Left ventricle myocardium superior (tissue), 1 donor: ENCODE results near the gene TBX10. TPM values are rescaled to one million over a fixed set of nuclear protein-coding genes. Genes with fewer than 3 reads are reported as not detected.
"Not testable (repeated sequence)": the region's sequence is repeated elsewhere in the genome, so short reads cannot be mapped to it uniquely, and the experiment has no call there.

Source experiments
- ATAC-seq: fragments of 200-7000 bp; cut with Tn5 transposase; one replicate; pipeline ENCODE4 v1.9.1; 2020; ENCODE audit warnings: mild to moderate bottlenecking, moderate library complexity
- DNase-seq: peaks from one replicate; pipeline ENCODE4 v3.0.0-alpha.2; 2020
- intact Hi-C: fragments of 100-400 bp; cut with micrococcal nuclease; formaldehyde crosslinking; loops from one replicate; pipeline ENCODE4 v1.11.0; 2022
- total RNA-seq: library from RNA; stranded (reverse); fragmentation: NEBNext Ultra II Directional; extraction: Animal tissue kit (Norgen Biotek cat#: 25700); gene quantifications from one replicate; pipeline ENCODE4 v1.2.1, GENCODE V29; 2021
- donor health status: DM: no; HTN: yes; CAD: no; lungs with severe emphysema.

Gene TBX10
- total RNA-seq, 1 donor from 2014 or later, result 0.37 TPM

DNA sequence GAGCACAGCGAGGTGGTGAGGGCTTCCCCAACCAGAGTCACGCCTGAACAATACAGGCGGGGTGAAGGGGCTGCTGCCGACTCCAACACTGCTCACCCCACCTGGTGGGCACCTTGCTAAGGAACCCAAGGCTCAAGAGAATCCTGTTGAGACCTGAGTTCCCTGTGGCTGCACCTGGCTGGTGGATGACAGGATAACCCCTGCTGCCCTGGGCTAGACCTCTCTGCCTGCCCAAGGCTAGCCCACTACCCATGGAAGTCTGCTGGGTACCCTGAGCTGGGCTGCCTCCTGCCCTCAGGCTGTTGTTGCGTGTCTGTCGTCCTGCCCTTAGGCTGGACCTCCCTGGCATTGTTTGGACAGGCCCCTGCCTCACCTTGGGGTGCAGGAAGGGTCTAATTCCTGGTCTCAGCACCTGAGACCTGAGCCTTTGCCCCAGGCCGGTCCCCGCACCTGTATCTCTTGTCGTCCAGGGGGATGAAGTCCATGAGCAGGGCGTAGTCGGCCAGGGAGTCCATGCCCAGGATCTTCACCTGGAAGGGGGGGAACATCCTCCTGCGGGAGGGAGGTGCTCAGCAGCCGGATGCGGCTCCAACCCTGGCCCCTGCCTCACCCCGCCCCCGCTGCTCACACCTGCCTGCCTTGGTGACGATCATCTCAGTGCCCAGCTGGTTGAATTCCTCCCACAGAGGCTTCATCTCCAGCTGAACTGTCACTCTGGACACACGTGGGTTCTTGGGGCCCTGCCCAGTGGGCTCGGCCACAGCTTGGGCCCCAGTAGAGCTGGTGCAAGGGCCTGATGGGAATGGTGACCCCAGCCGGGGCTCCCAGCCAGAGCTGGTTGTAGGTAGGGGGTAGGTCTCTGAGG lies 5.0 kb downstream of the TBX10 start:
- no peak for DNase-seq
- ATAC-seq, result no peak
- intact Hi-C loops, result no loop called here

DNA sequence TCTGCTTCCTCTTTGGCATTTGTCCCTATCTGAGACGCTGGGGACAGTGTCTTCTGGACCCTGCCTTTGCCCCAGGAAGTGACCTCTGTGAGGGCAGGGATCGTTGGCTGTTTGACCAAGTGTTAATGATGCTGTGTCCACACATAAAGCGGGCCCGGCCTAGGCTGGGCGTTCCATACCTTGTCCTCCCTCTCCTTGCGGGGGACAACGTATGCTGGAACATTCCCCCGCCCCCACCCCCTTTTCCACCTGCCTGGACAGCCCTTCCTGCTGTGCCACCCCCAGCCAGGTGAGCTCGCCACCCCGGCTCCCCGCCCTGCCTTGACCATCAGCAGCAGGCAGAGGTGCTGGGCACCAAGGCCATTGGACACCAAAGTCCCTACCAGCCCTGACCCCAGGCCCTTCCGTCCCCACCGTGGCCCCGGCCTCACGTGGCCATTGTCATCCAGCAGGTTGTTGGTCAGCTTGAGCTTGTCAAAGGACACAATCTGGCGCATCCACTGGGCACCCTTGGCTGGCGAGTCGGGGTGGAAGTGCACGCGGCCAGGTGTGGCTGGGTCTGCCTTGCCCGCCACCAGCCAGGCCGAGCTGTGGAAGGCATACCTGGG lies 5.7 kb downstream of the TBX10 start:
- ATAC-seq (no peak), DNase-seq (peak; percentile 19)
- intact Hi-C loops, result no loop called here

DNA sequence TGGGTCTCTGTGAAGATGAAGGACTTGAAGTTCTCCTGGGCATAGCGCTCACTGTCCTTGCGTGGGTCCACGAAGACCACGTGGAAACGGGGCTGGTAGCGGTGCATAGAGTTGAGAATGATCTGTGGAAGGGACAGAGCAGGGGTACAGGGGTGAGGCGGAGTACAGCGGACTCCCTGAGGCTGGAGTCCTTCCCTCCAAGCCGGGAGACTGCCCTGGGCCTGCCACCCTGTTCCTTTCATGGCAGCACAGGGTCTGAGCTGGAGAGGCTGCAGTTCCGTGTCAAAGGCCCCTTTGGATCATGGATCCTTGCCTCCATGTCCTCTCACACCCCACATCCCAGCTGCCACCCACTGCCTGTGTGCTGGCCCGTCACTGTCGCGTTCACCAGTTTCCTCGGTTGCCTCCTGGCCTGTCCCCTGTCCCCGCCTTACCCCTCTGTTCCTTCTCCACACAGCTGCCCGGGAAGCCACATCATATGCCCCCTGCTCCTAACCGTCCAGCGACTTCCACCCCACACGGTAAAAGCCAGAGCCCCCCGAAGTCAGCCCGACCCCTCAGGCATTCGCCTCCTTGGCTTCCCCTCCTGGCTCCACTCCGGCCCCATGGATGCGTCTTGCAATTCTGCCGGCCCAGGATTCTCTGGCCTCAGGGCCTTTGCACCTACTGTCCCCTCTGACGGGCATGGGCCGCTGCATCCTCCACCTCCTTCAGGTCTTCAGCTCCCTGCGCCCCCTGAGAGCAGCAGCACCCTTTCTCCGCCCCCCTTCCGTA lies 6.4 kb downstream of the TBX10 start:
- ATAC-seq (no peak), DNase-seq (no peak)
- intact Hi-C loops, result no loop called here

DNA sequence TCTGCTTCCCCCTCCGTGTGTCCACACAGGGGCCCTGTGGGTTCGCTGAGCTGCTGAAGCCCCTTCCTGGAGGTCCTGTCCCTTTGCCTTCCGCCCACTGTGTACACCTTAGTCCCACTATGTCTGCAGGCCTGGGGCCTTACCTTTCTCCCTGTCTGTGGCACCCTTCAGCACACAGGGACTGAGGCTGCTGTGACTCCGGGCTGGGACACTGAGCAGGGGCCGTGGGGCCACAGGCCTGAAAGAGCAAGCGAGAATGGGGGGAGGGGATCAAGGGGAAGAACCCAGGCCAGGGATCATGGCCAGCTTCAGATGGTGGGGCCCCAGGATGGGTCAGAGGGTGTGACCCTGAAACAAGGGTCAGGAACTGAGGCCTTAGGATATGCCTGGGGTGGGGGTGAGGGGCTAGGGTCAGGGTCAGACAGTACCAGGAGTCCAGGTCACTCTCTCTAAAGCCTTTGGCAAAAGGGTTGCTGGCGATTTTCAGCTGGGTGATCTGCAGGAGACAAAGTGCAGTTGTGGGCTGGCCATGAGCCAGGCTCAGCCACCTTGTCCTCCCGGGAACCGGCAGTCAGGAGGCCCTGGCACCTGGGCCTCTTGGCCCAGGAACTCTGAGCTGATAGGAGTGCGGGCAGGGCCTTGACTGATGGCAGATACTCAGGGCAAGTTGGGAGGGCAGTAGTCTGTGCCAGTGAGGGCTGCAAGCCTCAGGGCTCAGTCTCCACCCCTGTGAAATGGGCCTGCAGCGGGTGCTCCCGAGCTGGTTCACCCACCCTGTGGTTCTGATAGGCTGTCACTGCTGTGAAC lies 7.2 kb downstream of the TBX10 start:
- DNase-seq (peak; percentile 89), ATAC-seq (peak; percentile 14)
- intact Hi-C loops, result no loop called here

DNA sequence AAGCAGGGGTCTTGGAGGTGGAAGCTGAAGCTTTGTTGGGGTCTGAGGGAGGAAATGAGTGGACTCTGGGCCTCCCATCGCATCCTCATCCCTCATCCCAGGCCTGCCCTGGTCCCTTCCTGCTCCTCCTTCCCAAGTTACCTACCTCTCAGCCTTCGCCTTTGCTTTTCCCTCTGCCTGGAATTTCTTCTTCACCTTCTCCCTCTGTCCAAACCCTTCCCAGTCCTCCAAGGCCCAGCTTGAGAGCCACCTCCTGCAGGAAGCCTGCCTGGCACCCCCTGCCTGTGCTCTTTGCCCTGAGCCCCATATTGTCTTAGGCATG lies 7.7 kb downstream of the TBX10 start:
- ATAC-seq, result no peak
- intact Hi-C loops, result no loop called here
- no peak for DNase-seq

DNA sequence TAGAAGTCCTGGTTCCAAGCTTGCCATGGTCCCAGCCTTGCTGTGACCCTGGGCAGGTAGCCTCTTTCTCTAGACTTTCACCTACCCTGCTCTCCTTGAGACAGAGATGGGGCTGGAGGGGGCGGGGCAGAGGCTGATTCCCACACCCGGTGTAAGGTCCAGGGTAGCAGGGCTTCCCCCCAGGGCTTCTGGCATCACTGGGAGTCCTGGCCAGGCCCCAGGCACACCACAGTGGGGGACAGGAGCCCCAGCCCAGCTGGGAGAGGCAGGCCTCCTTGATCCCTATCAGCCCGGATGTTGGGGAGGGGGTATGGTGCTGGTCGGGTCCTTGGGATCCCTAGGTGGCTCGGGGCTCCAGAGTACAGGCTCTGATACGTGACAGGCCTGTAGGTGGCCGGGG lies 8.2 kb downstream of the TBX10 start:
- no peak for DNase-seq
- intact Hi-C loops, result no loop called here
- no peak for ATAC-seq

DNA sequence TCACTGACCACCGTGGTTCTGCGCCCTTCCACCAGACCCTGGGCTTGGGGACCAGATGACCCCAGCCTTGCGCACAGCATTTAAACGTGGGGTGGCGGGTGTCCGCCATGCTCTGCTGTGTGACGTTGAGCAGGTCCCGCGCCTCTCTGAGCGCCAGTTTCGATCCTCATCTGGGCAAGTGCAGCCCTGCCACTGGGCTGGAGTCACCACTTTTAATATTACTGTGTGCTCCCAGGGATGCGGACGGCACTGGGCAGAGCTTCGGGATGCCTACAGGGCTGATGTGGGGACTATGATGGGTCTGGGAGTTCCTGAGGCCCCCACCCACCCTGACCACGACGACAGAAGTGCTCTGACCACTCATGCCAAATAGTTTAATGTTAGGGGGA lies 8.6 kb downstream of the TBX10 start:
- intact Hi-C loops, result no loop called here
- DNase-seq, result peak; percentile 53
- ATAC-seq, result no peak

DNA sequence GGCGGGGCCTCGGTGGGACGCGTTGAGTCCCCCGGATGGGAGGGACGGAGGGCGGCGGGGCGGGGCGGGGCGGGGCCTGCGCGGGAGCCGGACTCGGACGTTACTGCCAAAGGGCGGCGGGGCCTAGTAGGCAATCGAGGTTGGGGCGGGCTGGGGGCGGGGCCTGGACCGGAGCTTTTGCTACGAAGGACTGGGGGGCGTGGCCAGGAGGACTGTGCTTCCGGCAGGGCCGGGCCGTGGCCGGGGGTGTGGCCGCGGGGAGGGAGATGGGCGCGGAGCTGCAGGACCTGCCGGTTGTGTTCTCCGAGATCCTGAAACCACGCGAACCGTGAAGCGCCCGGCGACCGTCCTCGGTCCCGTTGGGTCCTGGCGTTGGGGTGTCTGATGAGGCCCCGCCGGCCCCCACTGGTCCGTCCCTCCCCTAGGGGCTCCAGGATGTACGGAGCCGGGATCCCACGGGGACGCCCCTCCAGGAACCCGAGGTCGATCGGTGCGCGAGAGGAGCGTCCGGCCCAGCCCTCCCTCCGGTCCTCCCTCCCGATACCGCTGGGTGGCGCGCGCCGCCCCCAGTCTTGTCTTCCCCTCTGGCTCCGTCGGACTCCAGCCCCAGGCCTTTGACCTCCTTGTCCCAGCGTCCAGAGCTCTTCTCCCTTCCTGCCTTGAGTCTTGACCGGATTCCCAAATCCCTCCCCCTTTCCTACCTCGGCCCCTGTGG lies 9.2 kb downstream of the TBX10 start:
- ATAC-seq (peak; percentile 87), DNase-seq (peak; percentile 99)
- intact Hi-C loops, result no loop called here

DNA sequence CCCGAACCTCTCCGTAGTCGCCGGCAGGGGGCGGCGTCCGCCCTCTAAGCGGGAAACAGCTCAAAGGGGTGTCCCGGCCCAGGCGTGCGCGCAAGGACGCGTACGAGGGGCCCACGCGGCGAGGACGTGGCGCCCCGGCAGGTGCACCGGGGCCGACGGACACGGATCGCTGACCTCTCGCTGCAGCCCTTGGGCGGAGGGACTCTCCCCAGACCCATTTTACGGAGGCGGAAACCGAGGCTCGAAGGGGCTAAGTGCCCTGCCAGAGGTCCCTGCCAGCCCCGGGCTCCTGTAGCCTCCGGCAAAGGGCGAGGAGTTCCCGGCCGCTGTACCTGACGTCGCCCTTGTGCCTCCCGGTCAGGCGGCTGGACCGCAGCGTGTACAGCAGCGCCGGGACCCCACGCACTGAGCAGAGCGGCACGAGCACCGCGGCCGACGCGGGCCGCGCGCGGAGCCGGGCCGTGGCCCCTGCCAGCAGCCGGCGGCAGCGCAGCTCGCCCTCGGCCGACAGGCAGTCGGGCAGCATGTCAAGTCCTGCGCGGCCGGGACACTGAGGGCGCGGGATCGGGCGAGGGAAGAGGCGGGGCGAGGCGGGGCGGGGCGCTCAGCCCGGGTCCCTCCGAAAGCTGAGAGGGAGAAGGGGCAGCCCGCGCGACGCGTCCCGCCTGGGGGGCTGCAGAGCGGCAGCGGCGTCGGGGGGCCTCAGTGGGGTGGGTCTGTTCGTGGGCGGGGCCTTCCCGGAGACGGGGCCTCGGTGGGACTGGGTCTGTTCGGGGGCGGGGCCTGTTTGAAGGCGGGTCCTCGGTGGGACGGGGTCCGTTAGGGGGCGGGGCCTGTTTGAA lies 10.0 kb downstream of the TBX10 start, which contains the start of gene NUDT8:
Gene NUDT8, minus strand, starts transcription at position 552 of the 842 bp plus-strand sequence. Its CDS starts 26 bp downstream, at position 526.
- DNase-seq (peak; percentile 94), ATAC-seq (peak; percentile 74)
- intact Hi-C loops, result no loop called here

DNA sequence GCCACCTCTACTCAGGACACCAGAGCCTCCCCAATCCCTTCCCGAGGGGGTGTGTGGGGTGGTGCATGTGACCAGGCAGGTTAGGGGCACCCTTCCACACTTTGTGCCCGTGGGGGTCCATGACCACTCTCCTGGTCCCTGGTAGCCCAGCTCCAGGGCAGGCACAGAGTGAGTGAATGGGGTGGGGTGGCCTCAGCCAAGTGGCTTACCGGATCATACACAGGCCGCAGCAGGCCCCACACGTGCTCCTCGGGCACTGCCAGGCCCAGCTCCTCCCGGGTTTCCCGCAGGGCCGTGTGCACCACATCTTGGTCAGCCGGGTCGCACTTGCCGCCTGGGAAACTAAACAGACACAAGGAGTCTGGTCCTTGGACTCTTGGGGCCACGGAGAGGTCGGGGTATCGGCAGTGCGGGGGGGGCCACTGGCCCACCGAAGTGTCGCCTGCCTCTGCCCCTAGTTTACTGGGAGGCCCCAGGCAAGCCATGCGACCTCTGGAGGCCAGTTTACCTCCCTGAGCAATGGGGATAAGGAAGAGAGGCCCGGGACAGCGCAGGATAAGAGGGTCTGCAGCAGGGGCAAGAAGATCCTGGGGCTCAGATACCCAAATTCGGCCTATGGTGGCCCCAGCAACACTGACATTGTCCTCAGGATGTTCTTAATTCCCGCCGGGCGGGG lies 10.7 kb downstream of the TBX10 start:
- peak; percentile 54 for DNase-seq
- intact Hi-C loops, result no loop called here
- no peak for ATAC-seq

DNA sequence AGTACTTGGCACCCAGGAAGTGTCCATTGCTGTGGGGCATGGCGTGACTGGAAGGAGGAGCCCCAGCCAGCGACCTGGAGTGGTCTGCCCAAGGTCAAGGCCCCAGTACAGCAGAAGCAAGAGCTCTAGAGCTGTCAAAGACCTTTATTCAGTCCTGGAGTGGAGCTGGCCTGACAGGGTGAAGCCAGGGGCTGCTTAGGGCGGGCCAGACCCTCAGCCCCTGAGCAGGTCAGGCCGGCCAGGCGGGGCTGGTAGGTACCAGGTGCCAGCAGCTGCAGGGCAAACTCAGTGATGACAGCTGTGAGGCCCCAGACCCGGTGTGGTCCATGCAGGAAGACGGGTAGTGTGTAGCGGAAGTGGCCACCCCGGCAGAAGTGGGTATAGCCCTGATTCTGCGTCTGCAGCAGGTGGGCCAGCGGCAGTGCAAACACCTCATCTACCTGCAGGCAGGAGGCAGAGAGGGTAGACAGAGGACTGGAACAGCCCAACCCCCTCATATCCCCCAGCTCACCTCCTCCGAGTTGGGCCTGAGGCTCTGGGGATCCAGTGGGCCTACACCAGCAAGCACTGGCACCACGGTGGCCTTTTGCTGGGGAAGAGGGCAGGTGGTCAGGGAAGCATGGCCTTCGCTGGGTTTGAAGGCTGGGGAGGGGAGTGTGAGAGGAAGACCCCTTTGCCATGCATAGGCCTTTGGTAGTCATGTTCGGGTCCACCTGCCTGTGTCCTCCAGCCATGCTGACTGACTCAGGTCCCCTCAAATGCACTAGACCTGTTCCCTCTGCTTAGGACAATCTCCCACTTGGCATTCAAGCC lies 11.5 kb downstream of the TBX10 start:
- DNase-seq, result no peak
- intact Hi-C loops, result no loop called here
- no peak for ATAC-seq

DNA sequence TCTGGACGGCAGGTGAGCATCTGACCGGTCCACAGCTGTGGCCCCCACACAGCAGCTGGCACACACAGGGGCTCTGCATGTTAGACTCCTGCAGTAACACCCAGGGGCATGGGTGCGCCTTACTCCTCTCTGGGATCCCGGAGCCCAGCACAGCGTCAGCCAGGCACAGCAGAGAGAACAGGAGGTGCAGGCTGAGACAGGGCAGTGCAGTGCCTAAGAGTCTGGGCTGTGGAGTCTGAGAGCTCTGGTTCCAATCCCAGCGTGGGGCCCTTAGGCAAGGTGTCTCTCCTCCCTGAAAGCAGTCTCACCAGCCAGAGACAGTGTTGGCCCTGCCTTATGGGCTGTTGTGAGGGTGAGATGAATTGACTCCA lies 12.1 kb downstream of the TBX10 start:
- DNase-seq (peak; percentile 29), ATAC-seq (no peak)
- intact Hi-C loops, result no loop called here

DNA sequence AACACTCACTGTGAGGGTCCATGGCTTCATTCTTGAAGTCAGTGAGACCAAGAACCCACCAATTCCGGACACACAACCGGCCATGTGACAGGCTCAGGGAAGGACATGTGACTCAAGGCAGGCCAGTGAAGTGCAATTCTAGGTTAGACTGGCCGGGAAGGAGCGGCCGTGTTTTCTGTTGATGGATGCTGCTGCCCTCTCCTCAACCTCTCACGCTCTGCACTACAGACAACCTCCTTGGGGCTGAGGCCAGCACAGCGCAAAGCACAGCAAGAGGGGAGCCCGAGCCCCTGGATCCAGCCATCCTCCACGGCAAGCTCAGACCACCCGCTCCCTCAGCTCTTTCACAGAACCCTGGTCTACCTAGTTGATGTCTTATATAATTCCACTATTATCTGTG lies 12.6 kb downstream of the TBX10 start:
- ATAC-seq, result no peak
- DNase-seq, result peak; percentile 20
- intact Hi-C loops, result no loop called here

DNA sequence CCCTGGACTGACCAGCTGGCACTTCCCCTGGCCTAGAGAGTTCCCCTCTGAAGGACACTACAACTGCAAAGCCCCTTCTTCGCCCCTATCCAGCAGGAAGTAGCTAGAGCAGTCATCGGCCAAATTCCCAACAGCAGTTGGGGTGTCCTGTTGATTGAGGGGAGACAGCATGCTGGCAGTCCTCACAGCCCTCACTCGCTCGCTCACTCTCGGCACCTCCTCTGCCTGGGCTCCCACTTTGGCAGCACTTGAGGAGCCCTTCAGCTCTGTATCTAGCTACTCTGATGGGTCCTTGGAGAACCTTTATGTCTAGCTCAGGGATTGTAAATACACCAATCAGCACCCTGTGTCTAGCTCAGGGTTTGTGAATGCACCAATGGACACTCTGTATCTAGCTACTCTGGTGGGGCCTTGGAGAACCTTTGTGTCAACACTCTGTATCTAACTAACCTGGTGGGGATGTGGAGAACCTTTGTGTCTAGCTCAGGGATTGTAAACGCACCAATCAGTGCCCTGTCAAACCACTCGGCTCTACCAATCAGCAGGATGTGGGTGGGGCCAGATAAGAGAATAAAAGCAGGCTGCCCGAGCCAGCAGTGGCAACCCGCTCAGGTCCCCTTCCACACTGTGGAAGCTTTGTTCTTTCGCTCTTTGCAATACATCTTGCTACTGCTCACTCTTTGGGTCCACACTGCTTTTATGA lies 13.3 kb downstream of the TBX10 start:
- ATAC-seq, DNase-seq, intact Hi-C loops: not testable (repeated sequence)

DNA sequence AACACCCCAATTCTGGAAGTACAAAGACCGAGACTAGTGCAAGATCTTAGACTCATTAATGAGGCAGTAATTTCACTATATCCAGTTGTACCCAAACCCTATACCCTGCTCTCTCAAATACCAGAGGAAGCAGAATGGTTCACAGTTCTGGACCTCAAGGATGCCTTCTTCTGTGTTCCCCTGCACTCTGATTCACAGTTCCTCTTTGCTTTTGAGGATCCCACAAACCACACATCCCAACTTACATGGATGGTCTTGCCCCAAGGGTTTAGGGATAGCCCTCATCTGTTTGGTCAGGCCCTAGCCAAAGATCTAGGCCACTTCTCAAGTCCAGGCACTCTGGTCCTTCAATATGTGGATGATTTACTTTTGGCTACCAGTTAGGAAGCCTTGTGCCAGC lies 15.8 kb downstream of the TBX10 start:
- intact Hi-C loops, DNase-seq, ATAC-seq: not testable (repeated sequence)

DNA sequence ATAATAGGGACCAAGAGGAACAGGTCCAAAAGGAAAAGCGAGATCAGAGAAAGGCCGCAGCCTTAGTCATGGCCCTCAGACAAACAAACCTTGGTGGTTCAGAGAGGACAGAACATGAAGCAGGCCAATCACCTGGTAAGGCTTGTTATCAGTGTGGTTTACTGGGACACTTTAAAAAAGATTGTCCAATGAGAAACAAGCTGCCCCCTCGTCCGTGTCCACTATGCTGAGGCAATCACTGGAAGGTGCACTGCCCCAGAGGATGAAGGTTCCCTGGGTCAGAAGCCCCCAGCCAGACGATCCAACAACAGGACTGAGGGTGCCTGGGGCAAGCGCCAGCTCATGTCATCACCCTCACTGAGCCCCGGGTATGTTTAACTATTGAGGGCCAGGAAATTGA lies 16.7 kb downstream of the TBX10 start:
- ATAC-seq, intact Hi-C loops: not testable (repeated sequence)
- peak; percentile 18 for DNase-seq
